NCI-H2107 treated with DMSO at 0.1 percent for 48 hours (cell line): ENCODE measurements around the gene TMEM61.

ENCODE experiments used
- DNase-seq: peaks from one replicate; lab custom pipeline; 2025; ENCODE audit not compliant: unreplicated experiment; lab: John Stamatoyannopoulos, UW

TMEM61 gene

GRCh38 chr1:55037733-55038551 is 57.5 kb downstream of the TMEM61 start:
- DNase-seq: no peak

GRCh38 chr1:55038552-55038838 is 58.1 kb downstream of the TMEM61 start:
- DNase-seq: no peak

GRCh38 chr1:55038974-55039341 is 58.5 kb downstream of the TMEM61 start:
- DNase-seq: no peak

GRCh38 chr1:55039342-55040082 is 59.1 kb downstream of the TMEM61 start, which contains the start of gene PCSK9:
TSS of gene PCSK9 (plus strand) at chr1:55039548. CDS start at chr1:55039838, 290 bp downstream.
- DNase-seq: peak; percentile 32

- DNase-seq: no peak
Observed at GRCh38 chr1:55040083-55040932, 59.9 kb downstream of the TMEM61 start.

GRCh38 chr1:55040933-55041494 is 60.6 kb downstream of the TMEM61 start:
- DNase-seq: no peak

- no peak for DNase-seq
Observed at GRCh38 chr1:55041613-55042012, 61.2 kb downstream of the TMEM61 start.
